ENCODE measurements around the gene EPN1. TPM values are rescaled to one million over a fixed set of nuclear protein-coding genes. Genes with fewer than 3 reads are reported as not detected.

Gene EPN1
- total RNA-seq, 4 donors from 2014 or later, result 58.7 to 214 (median 190) TPM

DNA sequence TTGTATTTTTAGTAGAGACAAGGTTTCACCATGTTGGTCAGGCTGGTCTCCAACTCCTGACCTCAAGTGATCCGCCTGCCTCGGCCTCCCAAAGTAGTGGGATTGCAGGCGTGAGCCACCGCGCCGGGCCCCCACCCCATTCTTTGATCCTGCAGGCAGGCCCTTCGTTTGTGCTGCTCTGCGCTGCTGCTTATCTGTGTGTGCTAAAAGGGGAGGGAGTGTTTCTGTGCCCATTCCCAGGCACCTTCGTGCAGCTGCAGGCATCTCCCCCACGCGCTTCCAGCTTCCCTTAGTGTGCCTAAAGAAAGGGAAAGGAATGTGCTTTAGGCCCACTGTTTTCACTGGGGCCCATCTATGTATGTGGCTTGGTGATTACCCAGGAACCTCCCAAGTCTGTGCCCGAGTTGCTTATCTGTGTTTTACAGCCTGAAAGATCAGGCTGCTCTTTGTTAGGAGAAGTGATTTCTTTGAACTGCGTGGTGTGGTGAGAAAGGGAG lies 27.2 kb downstream of the EPN1 start:
- no peaks in the 10 kb centered on the region for H3K9me3 ChIP-seq
- no peak overlapping the region for H3K4me3 ChIP-seq
- H3K4me1 ChIP-seq, result no peaks in the 10 kb centered on the region
- H3K36me3 ChIP-seq, result peaks cover 0 to 8% of the 10 kb centered on the region in 2 donors
- in situ Hi-C loops (cut with MboI; ENCODE audit: low sequenced_read_pairs in 4 of 4), result no loop called here
- intact Hi-C loops (cut with DNase I; ENCODE audit: low total_unique reads), result no loop called here
- DNase-seq (no peak), ATAC-seq (no peak)
- no peak overlapping the region for H3K27ac ChIP-seq
- H3K27me3 ChIP-seq, result no peaks in the 10 kb centered on the region
- TF ChIP-seq POLR2A (IDR thresholded peaks at IDR 0.05) (no peak), CTCF (IDR thresholded peaks at IDR 0.05 in 4 of 5, conservative IDR thresholded peaks at IDR 0.05 in 1 of 5) (no peak)

GRCh38 chr19:55703790-55704215 lies 28.8 kb downstream of the EPN1 start:
- Histone ChIP-seq H3K36me3 (no peaks in the 10 kb centered on the region), H3K9me3 (no peaks in the 10 kb centered on the region), H3K27me3 (no peaks in the 10 kb centered on the region), H3K4me1 (no peaks in the 10 kb centered on the region), H3K4me3 (no peak overlapping the region), H3K27ac (no peak overlapping the region)
- in situ Hi-C loops (cut with MboI; ENCODE audit: low sequenced_read_pairs in 4 of 4) (no loop called here), intact Hi-C loops (cut with DNase I; ENCODE audit: low total_unique reads) (no loop called here)
- no peak for TF ChIP-seq POLR2A (IDR thresholded peaks at IDR 0.05)
- peak in 4 of 5 experiments; percentile 11 to 77 (median 58) for TF ChIP-seq CTCF (IDR thresholded peaks at IDR 0.05 in 4 of 5, conservative IDR thresholded peaks at IDR 0.05 in 1 of 5)
- ATAC-seq (no peak), DNase-seq (no peak)

DNA sequence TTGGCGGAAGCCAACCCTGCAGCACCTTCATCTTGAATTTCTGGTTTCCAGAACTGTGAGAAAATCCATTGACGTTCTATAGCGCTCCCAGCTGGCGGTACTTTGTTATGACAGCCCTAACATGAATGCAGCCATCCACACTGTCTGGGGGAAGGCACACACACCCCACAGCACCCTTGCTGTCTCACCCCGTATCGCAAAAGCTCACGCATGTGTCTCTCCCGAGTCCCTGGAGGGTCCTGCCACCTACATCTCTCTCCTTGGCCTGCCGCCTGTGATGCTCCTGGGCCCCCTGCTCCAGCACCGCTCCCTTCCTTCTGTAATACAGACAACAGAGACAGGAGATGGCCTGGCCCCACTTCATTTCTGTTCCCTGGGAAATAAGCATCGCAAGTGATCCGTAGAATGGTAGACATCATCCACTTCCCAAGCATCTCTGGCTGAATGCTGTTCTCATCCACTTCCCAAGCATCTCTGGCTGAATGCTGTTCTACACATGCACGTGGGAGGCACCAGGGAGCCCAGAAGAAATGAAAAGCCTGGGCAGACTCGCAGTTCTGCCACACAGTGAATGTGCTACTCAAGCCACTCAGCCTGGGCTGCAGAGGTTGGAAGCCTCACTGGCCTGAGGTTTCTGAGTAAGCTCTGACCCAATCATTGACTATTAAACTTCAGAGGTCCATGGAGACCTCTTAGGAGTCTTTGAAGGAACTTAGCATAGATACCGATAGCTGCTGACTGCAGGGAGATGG lies 29.6 kb downstream of the EPN1 start:
- H3K9me3 ChIP-seq, result no peaks in the 10 kb centered on the region
- intact Hi-C loops (cut with DNase I; ENCODE audit: low total_unique reads), result no loop called here
- no peak overlapping the region for H3K4me3 ChIP-seq
- H3K27ac ChIP-seq, result no peak overlapping the region
- TF ChIP-seq POLR2A (IDR thresholded peaks at IDR 0.05), result no peak
- TF ChIP-seq CTCF (IDR thresholded peaks at IDR 0.05 in 4 of 5, conservative IDR thresholded peaks at IDR 0.05 in 1 of 5), result no peak
- H3K36me3 ChIP-seq, result no peaks in the 10 kb centered on the region
- H3K27me3 ChIP-seq, result no peaks in the 10 kb centered on the region
- DNase-seq (no peak), ATAC-seq (no peak)
- H3K4me1 ChIP-seq, result no peaks in the 10 kb centered on the region
- in situ Hi-C loops (cut with MboI; ENCODE audit: low sequenced_read_pairs in 4 of 4), result no loop called here

GRCh38 chr19:55705972-55706371 lies 30.9 kb downstream of the EPN1 start:
- intact Hi-C loops (cut with DNase I; ENCODE audit: low total_unique reads), result no loop called here
- Histone ChIP-seq H3K9me3 (no peaks in the 10 kb centered on the region), H3K36me3 (no peaks in the 10 kb centered on the region), H3K4me3 (no peak overlapping the region), H3K4me1 (no peaks in the 10 kb centered on the region), H3K27ac (no peak overlapping the region), H3K27me3 (no peaks in the 10 kb centered on the region)
- TF ChIP-seq POLR2A (IDR thresholded peaks at IDR 0.05) (no peak), CTCF (IDR thresholded peaks at IDR 0.05 in 4 of 5, conservative IDR thresholded peaks at IDR 0.05 in 1 of 5) (no peak)
- DNase-seq (no peak), ATAC-seq (no peak)
- in situ Hi-C loops (cut with MboI; ENCODE audit: low sequenced_read_pairs in 4 of 4), result no loop called here

Measured in gastrocnemius medialis (tissue), 4 donors.